A673 (cell line): Measurements from ENCODE around the gene CCDC196. TPM values are rescaled to one million over a fixed set of nuclear protein-coding genes. Genes with fewer than 3 reads are reported as not detected.

Experiments
- BruUV-seq: library from RNA; stranded (reverse); fragments of 400-500 nt; replicated peaks from 2 replicates; lab custom pipeline; 2021; lab: Mats Ljungman, UMichigan
- CTCF ChIA-PET: fragments of 300-600 bp; sonication (Branson Sonifier 250); formaldehyde crosslinking; loops from one replicate; lab custom pipeline; 2022; ENCODE audit warnings: antibody characterized with exemption; lab: Charles Lee
- POLR2A ChIA-PET: fragments of 300-600 bp; sonication (Branson Sonifier 250); formaldehyde crosslinking; loops from one replicate; lab custom pipeline; 2022; ENCODE audit warnings: antibody characterized with exemption; ENCODE audit not compliant: low non-redundant PET; lab: Charles Lee
- DNase-seq: peaks from one replicate; pipeline ENCODE4 v3.0.0-alpha.2; 2015; ENCODE audit warnings: low spot score
- H3K27ac ChIP-seq: fragments of 200-600 bp; sonication (generic); 2 replicates; pipeline ENCODE4 v1.5.1; 2016; ENCODE audit warnings: mixed run types, low read depth, mild to moderate bottlenecking, mixed read lengths, antibody characterized with exemption, low read length; ENCODE audit not compliant: poor library complexity, severe bottlenecking
- H3K27me3 ChIP-seq: fragments of 200-600 bp; sonication (generic); replicated peaks from 2 replicates; pipeline ENCODE4 v1.6.1; 2017; ENCODE audit warnings: mixed run types, low read depth, mild to moderate bottlenecking, mixed read lengths, antibody characterized with exemption, low read length; ENCODE audit not compliant: insufficient read depth, poor library complexity
- H3K36me3 ChIP-seq: fragments of 200-600 bp; sonication (generic); 2 replicates; pipeline ENCODE4 v1.6.1; 2016; ENCODE audit warnings: mixed run types, mild to moderate bottlenecking, mixed read lengths, antibody characterized with exemption, low read length; ENCODE audit not compliant: insufficient read depth, poor library complexity, severe bottlenecking
- H3K4me1 ChIP-seq: fragments of 200-600 bp; sonication (generic); 2 replicates; pipeline ENCODE4 v1.6.1; 2017; ENCODE audit warnings: mixed run types, mild to moderate bottlenecking, mixed read lengths, antibody characterized with exemption, low read length; ENCODE audit not compliant: insufficient read depth, poor library complexity, severe bottlenecking
- H3K4me3 ChIP-seq: fragments of 200-600 bp; sonication (generic); 2 replicates; pipeline ENCODE4 v1.5.1; 2016; ENCODE audit warnings: low read depth, mixed run types, mild to moderate bottlenecking, mixed read lengths, low read length; ENCODE audit not compliant: poor library complexity, severe bottlenecking
- H3K9me3 ChIP-seq: fragments of 200-600 bp; sonication (generic); 2 replicates; pipeline ENCODE4 v1.6.1; 2016; ENCODE audit warnings: mixed run types, low read depth, mild to moderate bottlenecking, mixed read lengths, antibody characterized with exemption, low read length; ENCODE audit not compliant: poor library complexity, severe bottlenecking
- EZH2 ChIP-seq: fragments of 200-600 bp; sonication (generic); IDR thresholded peaks from 2 replicates; pipeline ENCODE4 v1.6.1; 2017; ENCODE audit warnings: borderline replicate concordance, low read depth, mild to moderate bottlenecking, mixed read lengths, antibody characterized with exemption, low read length; ENCODE audit not compliant: poor library complexity, severe bottlenecking
- intact Hi-C: fragments of 100-400 bp; cut with micrococcal nuclease; formaldehyde crosslinking; loops from one replicate; pipeline ENCODE4 v1.10.0; 2022; ENCODE audit not compliant: unreplicated experiment
- total RNA-seq: library from RNA; stranded (reverse); gene quantifications from 2 replicates; pipeline ENCODE4 v1.2.3, GENCODE V29; 2021
- TF ChIP-seq, protein P1 (sequence below): fragments of 300-800, 200-600 bp; sonication (generic); conservative IDR thresholded peaks from 2 replicates; pipeline ENCODE4 v1.5.1; 2017; ENCODE audit warnings: low read depth, mild to moderate bottlenecking, antibody characterized with exemption, low read length, moderate library complexity, mixed read lengths

Gene CCDC196
- total RNA-seq, 1 experiment from 2014 or later: not detected

DNA sequence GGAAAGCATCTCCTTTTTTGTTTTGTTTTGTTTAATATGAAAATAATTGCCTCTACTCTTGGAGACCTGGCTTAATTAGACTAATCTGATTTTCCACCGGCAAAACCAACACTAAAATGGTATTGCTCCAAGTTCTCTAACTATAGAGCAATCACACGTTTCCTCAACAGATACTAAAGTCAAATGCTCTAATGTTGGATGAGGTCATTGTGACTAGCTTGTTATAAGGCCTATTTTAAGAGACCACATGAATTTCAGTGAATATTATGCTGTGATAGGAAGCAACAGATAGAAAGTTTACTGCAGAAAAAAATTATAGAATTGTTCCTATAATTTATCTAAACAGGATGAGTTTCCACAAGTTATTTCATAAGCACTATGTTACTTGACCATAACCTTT is 3.3 kb upstream of the CCDC196 start:
- ChIA-PET POLR2A (no interaction called here), CTCF (no interaction called here)
- DNase-seq: no peak
- H3K27me3 ChIP-seq: no peaks in the 10 kb centered on the region
- no peaks in the 10 kb centered on the region for H3K36me3 ChIP-seq
- intact Hi-C loops: no loop called here
- no peak for TF ChIP-seq EZH2
- TF ChIP-seq, protein P1, sequence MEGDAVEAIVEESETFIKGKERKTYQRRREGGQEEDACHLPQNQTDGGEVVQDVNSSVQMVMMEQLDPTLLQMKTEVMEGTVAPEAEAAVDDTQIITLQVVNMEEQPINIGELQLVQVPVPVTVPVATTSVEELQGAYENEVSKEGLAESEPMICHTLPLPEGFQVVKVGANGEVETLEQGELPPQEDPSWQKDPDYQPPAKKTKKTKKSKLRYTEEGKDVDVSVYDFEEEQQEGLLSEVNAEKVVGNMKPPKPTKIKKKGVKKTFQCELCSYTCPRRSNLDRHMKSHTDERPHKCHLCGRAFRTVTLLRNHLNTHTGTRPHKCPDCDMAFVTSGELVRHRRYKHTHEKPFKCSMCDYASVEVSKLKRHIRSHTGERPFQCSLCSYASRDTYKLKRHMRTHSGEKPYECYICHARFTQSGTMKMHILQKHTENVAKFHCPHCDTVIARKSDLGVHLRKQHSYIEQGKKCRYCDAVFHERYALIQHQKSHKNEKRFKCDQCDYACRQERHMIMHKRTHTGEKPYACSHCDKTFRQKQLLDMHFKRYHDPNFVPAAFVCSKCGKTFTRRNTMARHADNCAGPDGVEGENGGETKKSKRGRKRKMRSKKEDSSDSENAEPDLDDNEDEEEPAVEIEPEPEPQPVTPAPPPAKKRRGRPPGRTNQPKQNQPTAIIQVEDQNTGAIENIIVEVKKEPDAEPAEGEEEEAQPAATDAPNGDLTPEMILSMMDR: no peak
- H3K27ac ChIP-seq: no peak overlapping the region
- no TSS peak for BruUV-seq
- no peaks in the 10 kb centered on the region for H3K4me1 ChIP-seq
- H3K4me3 ChIP-seq: no peak overlapping the region
- no peaks in the 10 kb centered on the region for H3K9me3 ChIP-seq

DNA sequence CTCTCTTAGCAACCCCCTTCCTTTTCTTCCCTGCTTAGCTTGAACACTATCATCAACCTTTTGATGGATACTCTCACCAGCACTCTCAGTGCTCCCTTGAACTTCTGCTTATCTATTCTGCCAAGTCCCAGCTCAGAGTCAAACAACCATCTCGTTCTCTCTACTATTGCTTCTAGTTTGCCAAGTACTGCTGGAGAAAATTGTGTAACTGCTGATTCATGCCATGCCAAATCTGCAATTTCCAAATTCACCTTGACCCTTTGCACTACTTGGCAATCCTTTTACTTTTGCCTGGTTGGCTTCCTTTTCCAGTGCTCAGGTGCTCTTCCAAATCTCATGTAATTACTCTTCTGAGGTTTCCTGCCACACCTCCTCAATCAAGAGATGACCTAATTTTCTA is 2.8 kb upstream of the CCDC196 start:
- DNase-seq: no peak
- Histone ChIP-seq H3K27ac (no peak overlapping the region), H3K36me3 (no peaks in the 10 kb centered on the region), H3K4me1 (no peaks in the 10 kb centered on the region), H3K4me3 (no peak overlapping the region), H3K9me3 (no peaks in the 10 kb centered on the region), H3K27me3 (no peaks in the 10 kb centered on the region)
- TF ChIP-seq EZH2: no peak
- TF ChIP-seq, protein P1: no peak
- intact Hi-C loops: no loop called here
- CTCF ChIA-PET: no interaction called here
- POLR2A ChIA-PET: no interaction called here
- BruUV-seq: no TSS peak

- CTCF ChIA-PET: no interaction called here
- H3K36me3 ChIP-seq: no peaks in the 10 kb centered on the region
- H3K27ac ChIP-seq: no peak overlapping the region
- H3K27me3 ChIP-seq: no peaks in the 10 kb centered on the region
- no peak for DNase-seq
- no TSS peak for BruUV-seq
- no peaks in the 10 kb centered on the region for H3K9me3 ChIP-seq
- H3K4me1 ChIP-seq: no peaks in the 10 kb centered on the region
- POLR2A ChIA-PET: no interaction called here
- intact Hi-C loops: no loop called here
- H3K4me3 ChIP-seq: no peak overlapping the region
- TF ChIP-seq EZH2: no peak
- TF ChIP-seq, protein P1: no peak
Observed at GRCh38 chr14:66485029-66485428, 1.1 kb upstream of the CCDC196 start.
